NCI-H2029 treated with DMSO at 0.1 percent for 48 hours (cell line): Measurements from ENCODE around the gene ICAM3.
"Not testable (repeated sequence)": the region's sequence is repeated elsewhere in the genome, so short reads cannot be mapped to it uniquely, and the experiment has no call there.

ENCODE experiments used
- DNase-seq: peaks from one replicate; lab custom pipeline; 2025; lab: John Stamatoyannopoulos, UW

Gene ICAM3, protein sequence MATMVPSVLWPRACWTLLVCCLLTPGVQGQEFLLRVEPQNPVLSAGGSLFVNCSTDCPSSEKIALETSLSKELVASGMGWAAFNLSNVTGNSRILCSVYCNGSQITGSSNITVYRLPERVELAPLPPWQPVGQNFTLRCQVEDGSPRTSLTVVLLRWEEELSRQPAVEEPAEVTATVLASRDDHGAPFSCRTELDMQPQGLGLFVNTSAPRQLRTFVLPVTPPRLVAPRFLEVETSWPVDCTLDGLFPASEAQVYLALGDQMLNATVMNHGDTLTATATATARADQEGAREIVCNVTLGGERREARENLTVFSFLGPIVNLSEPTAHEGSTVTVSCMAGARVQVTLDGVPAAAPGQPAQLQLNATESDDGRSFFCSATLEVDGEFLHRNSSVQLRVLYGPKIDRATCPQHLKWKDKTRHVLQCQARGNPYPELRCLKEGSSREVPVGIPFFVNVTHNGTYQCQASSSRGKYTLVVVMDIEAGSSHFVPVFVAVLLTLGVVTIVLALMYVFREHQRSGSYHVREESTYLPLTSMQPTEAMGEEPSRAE

DNA sequence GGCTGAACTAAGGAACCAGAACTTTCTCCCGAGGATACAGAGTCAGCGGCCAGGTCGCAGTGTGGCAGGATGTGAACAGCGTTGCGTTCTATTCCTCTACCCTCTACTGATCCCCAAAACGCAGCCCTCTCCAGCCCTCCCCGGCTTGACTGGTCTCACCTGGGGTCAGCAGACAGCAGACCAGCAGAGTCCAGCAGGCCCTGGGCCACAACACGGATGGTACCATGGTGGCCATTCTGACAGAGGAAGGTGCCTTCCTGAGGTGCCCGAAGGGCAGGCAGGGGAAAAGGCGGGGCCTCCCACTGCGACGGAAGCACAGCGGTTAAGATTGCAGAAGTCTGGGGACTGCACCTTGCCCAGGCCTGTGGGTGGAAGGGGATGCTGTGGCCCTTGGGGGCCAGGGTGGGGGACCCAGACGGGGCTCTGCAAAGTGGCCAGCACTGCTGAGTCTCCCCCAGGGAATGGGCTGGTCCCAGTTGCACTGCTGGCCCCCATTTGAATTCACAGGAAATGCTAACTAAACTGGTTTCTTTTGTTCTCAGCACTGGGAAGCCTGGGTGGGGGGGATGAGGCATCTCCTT lies at the start of gene ICAM3:
ICAM3 (minus strand) TSS at position 245 of the 581 bp plus-strand sequence; CDS start at position 235, 10 bp downstream.
- no peak for DNase-seq

DNA sequence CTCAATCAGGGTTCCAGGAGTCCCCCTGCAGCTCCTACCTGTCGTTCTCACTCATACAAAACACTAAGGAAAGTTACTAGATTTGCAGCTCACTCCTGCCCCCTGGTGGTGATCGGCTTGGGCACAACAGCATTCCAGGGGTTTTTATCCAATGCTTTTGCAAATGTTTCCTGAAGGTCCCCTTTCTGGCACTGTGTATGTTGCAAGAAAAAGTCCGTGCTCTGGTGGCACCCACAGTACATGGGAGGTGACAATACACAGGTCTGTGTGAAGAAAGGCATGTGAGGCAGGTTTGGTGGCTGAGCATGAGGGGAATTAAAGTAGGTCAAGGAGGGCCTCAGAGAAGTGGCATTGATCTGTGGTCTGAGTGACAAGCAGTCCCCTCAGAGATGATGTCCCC lies 49.5 kb upstream of the ICAM3 start:
- peak; percentile 74 for DNase-seq

DNA sequence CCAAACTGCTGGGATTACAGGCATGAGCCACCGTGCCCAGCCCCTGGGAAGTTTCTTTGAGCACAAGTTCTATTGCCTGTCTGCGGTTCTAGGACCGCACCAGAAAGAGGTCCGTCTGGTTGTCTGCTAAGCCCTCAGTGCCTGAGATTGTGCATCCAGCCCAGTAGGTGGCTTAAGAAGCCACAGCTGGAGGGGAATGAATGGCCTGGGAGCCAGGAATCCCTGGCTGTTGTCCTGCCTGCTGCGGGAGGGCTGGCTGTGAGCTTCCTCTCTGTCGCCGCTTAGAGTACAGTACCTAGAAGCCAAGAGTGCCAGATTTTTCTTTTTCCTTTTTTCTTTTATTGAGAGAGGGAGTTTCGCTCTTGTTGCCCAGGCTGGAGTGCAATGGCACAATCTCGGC lies 45.2 kb upstream of the ICAM3 start:
- no peak for DNase-seq

DNA sequence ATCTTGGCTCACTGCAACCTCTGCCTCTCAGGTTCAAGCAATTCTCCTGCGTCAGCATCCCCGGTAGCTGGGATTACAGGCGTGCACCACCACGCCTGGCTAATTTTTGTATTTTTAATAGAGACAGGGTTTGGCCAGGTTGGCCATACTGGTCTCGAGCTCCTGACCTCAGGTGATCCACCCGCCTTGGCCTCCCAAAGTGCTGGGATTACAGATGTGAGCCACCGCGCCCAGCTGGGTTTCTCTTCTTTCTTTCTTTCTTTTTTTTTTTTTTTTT lies 43.7 kb upstream of the ICAM3 start:
- DNase-seq: not testable (repeated sequence)

DNA sequence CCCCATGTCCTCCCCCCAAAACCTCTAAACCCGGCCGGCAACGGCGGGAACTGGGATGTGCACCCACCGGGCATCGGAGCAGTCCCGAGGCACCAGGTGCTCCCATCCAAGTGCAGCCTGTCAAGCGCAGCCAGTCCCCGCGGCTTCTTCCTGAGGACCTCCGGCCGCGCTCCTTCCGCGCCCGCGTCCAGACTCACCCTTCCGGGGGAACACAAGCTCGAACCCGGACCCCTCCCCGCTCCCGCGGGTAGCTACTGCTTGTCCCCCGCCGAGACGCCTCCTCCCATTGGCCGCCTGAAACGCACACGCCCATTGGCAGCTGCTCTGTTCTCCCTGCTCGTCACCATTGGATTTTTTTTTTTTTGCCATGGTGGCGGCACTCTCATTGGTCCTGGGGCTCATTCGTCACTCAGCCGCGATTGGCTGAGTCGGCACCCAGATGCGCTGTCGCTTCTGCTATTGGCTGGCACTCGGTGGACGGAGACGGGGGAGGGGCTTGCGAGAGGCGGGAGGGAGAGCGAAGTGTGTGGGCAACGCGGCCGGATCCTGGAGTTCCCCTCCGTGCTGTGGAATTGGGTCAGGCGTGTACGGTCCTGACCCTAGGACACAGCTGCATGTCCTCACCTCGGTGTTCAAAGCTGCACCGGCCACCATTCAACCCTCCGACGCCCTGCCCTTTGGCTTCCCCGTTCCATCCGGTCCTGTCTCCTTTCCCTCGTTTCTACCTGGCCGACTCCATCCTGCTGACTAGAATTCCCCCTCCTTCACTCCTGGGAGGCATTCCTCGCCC lies 41.1 kb upstream of the ICAM3 start, which contains the start of gene TYK2:
TYK2 (minus strand) TSS at position 260 of the 790 bp plus-strand sequence. CDS start 2,166 bp downstream, outside the sequence.
- DNase-seq: peak; percentile 95

DNA sequence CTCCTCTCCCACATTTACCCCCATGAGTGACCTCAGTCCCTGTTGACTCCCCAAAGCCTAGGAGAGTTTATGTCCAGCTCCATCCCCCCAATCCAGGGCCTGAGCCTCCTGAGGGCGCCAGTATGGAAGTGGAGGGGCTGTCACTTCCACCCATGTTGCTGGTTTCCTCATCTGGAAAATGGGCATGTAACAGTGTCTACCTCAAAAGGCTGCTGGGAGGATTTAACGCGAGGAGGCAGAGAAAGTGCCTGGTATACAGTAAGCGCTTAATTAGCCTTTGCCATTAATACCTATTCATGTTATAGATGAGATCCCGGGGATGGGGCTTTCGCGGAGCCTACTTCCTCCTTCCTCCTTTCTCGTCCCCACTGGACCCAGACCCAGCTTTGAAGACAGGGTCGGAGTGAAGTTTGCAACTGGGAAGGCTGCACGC lies 40.5 kb upstream of the ICAM3 start:
- no peak for DNase-seq

DNA sequence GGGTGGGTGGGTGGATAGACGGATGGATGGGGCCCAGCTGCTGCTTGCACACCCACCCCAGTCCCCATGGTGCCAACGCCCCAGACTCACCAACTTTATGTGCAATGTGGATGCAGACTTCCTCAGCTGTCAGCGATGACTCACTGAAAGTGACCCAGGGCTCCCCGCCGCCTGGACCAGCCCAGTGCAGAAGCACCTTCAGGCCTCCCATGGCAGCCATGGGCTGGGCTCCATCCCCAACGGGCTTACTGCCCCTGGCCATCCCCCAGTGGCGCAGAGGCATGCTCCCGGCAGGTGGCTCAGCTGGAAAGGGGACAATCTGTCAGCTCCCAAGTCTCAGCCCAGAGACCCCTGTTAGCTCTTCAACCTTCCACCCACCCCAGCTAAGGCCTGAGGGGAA lies 38.7 kb upstream of the ICAM3 start:
- no peak for DNase-seq

DNA sequence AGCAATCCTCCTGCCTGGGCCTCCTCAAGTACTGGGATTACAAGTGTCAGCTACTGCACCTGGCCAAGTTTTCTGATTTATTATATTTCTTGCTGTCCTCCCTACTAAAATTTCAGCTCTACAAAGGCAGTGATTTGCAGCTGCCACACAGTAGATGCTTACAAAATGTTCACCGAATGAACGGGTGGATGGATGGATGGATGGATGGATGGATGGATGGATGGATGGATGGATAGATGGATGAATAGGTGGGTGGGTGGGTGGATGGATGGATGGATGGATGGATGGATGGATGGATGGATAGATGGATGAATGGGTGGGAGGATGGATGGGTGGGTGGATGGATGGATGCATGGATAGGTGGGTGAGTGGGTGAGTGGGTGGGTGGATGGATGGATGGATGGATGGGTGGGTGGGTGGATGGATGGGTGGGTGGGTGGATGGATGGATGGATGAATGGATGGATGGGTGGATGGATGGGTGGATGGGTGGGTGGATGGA lies 37.8 kb upstream of the ICAM3 start:
- not testable (repeated sequence) for DNase-seq

DNA sequence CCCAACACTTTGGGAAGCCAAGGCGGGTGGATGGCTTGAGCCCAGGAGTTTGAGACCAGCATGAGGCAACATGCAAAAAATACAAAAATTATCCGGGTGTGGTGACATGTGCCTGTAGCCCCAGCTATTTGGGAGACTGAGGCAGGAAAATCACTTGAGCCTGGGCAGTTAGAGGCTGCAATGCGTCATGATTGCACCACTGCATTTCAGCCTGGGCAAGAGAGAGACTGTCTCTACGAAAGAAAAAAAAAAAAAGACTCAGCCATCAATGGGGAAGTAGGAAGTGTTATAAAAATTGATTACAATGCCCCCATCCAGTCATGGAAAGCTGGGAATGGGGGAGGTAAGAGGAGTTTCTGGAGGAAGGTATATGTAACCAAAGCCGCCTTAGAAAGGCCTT lies 35.5 kb upstream of the ICAM3 start:
- no peak for DNase-seq

DNA sequence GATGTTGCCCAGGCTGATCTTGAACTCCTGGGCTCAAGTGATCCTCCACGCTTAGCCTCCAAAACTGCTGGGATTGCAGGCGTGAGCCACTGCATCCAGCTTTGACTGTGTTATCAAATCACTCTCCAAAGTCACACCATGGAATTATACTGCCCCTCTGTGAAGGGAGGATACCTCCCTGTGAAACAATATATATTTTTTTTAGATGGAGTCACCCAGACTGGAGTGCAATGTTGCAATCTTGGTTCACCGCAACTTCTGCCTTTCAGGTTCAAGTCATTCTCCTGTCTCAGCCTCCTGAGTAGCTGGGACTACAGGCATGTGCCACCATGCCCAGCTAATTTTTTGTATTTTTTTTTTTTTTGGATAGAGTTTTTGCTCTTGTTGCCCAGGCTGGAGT lies 33.3 kb upstream of the ICAM3 start:
- DNase-seq: no peak

DNA sequence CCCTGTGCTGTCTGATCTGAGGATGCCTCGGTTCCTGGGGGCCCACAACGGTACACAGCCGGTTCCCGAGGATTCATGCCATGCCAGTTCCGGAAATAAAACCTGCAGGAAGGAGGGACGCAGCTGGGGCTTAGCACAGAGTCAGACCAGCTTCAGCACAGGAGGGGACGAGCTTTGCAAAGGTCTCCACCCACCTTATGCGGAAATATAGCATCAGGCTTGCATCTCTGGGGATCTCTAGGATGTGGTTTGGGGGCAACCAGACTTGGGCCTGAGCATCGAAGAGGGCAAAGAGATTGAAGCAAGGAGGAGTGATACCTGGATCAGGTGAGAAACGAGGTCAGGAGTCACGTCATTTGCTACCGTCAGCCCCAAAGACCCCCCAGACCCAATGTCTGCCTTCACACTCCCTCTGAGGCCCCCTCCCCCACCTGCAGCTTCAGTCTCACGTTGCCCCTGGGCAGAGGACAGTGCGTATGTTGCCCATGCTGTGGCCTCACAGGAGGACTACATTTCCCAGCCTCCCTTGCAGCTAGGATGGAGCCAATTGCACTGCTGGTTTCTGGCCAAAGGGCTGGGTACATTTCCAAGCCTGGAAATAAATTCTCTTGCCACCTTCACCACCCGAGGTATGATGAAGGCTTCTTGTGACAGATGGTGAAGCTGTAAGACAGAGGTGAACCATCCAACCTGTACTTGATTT lies 28.8 kb upstream of the ICAM3 start:
- DNase-seq: no peak

DNA sequence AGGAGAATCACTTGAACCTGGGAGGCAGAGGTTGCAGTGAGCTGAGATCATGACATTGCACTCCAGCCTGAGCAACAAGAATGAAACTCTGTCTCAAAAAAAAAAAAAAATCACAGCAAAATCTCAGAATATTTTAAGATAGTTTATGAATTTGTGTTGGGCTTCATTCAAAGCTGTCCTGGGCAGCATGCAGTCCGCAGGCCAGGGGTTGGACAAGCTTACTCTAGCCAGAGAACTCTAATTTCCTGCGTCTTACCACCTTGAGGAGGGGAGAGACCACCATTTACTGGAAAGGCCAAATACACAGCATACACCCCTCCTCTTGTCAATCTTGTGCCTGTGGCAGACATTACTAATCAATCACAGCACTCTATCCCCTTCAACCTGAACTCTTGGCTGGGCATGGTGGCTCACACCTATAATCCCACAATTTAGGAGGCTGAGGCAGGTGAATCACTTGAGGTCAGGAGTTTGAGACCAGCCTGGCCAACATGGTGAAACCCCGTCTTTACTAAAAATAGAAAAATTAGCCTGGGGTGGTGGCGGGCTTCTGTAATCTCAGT lies 27.6 kb upstream of the ICAM3 start:
- DNase-seq: not testable (repeated sequence)

DNA sequence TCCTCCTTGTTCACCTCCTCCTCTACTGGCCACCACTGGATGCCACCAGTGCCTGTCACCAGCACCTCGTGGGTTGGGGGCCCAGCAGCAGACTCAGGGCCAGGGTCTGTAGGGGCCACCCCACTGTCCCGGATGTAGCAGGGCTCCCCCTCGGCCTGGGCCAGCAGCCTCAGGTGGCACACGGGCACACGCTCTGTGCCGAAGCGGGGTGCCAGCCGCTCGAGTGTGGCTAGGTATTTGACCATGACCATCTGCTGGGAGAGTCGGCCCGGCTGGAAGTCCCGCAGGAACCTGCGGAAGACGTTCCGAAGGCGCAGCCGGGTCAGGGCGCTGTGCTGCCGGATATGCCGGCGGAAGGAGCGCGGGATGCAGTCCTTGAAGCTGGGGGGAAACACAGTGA lies 26.1 kb upstream of the ICAM3 start:
- no peak for DNase-seq

DNA sequence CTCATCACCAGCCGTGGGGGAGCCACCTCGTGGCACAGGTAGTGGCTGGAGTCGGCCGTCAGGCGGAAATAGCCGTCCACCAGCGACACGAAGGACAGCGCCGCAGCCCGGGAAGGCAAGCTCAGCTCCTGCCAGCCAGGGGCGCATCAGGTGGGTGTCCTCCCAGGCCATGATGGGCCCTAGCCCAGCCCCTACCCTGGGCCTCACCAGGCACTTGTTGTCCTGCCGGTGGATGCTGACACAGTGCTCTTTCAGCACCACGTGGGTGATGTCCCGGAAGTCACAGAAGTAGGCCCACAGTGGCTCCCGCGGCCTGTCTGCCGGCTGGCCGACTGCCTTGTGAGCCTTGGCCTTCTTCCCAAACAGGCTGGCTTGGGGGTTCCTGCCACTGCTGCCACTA lies 25.2 kb upstream of the ICAM3 start:
- DNase-seq: no peak

DNA sequence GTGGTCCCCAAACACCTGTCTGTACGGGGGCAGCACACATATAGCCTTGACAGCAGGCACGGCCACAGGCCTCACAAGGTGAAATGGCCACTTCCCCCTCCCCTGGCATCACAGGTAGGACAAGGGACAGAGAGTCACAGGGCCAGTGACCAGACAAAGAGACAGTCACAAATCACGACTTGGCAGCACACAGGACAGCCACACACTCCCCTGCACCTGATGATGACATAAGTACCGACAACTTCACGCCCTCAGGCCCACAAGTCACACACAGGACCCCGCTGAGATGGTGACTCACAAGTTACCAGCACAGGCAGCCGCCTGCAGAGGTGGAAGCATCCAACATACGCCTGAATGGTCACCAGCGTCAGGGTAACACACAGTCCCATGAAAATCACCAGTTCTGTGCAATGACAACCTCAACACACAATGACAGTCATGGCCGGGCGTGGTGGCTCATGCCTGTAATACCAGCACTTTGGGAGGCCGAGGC lies 24.4 kb upstream of the ICAM3 start:
- DNase-seq: no peak

DNA sequence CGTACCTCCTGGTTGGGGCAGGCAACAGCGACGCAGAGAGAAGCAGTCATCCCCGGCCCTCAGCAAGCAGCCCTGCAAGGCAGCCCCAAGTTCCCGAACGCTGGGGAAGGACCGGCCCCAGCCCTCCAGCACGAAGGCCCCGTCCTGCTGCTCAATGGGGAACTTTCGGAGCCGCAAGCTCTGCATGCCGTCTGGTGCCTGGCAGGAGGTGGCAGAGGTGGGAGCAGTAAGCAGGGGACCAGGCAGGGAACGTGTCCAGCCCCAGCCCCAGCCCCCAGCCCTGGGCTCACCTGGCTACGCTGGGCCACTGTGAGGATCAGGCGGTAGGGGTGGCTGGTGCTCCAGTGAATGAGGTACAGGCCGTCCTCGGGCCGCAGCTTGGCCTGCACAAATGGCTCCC lies 22.8 kb upstream of the ICAM3 start:
- no peak for DNase-seq

DNA sequence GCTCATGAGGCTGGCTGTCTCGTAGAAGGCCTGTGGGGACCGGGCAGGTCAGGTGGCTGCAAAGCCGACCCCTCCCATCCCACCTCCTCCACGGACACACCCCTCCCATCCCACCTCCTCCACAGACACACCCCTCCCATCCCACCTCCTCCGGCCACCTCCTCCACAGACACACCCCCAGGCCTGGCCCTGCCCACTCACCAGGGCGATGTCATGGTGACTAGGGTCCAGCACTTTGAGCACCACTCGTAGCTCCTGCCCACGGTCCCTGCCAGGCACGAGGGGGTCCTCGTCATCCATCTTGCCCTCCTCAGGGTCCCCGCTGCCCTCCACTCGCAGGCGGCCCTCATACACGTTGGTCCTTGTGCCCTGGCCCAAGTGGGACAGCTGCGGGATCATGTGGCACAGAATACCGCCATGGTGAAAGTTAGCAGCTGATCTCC lies 22.2 kb upstream of the ICAM3 start:
- DNase-seq: no peak

DNA sequence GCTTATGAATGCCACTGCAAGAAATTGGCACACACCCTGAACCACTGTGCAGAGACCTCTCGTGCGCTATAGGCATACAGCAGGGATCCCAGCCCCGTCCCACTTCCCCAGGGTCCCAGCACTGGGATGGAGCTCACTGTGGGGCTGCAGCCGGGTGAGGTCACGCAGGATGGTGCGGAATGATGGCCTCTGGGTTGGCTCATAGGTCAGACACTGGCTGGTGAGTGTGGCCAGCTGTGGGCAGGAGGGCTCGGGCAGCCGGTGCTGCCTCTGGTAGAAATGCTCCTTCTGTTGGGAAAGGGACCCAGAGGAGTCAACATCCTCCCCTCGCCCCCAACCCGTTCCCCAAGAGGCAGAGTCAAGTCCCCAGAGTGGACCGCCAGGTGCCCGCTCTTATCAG lies 17.0 kb upstream of the ICAM3 start:
- no peak for DNase-seq

DNA sequence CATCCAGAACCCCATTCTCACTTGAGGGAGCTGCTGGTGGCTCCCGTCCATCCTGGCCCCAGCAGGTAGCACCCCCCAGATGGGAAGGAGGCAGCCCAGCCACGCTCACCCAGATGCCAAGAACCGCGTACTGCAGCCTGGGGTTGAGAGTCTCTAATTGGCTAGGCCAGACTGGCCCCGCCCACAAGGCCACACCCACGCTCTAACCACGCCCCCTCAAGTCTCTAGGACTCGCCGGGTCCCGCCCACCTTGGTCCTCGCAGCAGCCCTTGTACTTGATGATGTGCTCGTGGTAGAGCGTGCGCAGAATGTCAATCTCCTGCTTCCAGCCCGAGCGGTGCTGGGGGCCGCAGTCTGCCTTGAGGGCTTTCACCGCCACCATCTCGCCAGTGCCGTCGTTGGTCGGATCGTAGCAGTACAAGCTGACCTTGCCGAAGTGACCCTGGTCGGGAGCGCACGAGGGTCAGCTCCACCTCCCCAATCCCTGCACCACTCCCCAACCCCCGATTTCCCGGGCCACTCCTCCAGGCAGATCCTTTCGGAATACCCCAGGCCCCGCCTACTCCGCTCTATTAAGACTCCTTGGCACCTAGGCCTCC lies 14.5 kb upstream of the ICAM3 start:
- no peak for DNase-seq

DNA sequence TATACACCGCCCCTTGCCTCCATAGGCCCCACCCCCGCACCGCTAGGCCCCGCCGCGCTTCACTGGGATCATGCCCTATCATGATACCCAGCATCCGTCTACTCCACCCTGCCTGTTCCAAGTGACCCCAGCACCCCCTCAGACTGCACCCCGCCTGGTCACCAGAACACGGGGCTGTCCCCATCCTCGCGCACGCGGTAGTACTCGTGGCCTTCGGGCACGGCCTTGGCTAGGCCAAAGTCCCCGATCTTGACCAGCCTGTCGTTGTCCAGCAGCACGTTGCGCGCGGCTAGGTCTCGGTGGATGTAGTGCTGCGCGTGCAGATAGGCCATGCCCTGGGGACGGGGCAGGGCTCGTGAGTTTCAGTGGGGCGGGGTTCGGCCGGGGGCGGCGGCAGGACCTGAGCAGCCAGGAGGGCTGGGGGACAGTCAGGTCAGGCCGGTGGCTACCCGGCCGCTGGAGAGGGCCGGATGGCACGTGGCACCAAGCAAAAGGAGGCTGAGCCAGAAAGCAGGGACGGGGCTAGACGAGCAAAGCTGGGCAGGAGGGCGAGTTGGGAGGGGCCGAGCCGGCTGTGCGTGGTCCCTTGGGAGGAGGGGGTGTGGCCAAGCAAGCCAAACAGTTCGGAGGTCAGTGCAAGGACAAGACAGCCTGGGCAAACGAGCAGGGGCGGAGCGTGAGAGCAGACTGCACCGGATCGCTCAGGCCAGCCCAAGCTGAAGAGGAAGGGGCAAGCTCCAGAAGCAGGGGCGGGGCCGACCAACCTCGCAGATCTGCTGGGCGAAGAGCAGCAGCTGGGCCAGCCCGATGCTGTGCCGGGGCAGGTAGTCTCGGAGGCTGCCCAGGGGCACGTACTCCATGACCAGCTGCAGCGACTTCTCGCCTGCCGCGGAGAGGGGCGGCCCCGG lies 13.6 kb upstream of the ICAM3 start:
- DNase-seq: no peak
